Loucy (cell line): ENCODE data around the gene CRAMP1.

ENCODE experiments used
- CTCF ChIP-seq: fragments of 200-600 bp; sonication (generic); conservative IDR thresholded peaks from 2 replicates; pipeline ENCODE4 v1.5.1; 2014; ENCODE audit warnings: mild to moderate bottlenecking, antibody characterized with exemption, low read length
- EZH2phosphoT487 ChIP-seq: fragments of 200-600 bp; IDR thresholded peaks from 2 replicates; pipeline ENCODE4 v1.6.1; 2018; ENCODE audit warnings: antibody characterized with exemption, mild to moderate bottlenecking, moderate library complexity, borderline replicate concordance

DNA sequence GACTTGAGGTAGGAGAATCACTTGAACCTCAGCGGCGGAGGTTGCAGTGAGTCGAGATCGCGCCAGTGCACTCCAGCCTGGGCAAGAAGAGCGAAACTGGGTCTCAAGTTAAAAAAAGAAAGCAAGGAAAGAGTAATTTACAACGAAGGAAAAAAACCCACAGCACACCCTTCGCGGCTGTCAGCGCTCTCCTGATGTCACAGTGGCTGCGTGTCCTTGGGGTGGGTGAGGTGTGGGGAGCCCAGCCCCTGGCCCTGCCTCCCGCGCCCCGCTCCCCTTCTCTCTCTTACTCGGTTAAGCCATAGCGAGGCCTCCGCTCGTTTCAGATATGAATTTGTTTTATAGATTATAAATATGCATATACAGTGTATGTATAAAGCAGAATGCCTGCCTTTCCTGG lies 65.2 kb downstream of the CRAMP1 start:
- TF ChIP-seq CTCF (no peak), EZH2phosphoT487 (no peak)
